Keratinocyte (primary cell): ENCODE results near the gene PRPF4. TPM values are rescaled to one million over a fixed set of nuclear protein-coding genes. Genes with fewer than 3 reads are reported as not detected.

Experiments
- DNase-seq: peaks from one replicate; pipeline ENCODE4 v3.0.0-alpha.2; 2011; ENCODE audit warnings: low read depth, missing footprints, low spot score
- FAIRE-seq: peaks from 2 replicates; lab custom pipeline; 2011; peaks lifted over from hg19 to GRCh38; lab: Jason Lieb, UNC
- H2AFZ ChIP-seq: 2 replicates; pipeline ENCODE4 v1.6.0; 2012; ENCODE audit warnings: low read length, control low read depth, inconsistent platforms; ENCODE audit not compliant: control insufficient read depth
- H3K27ac ChIP-seq: 2 replicates; pipeline ENCODE4 v1.5.1; 2011; ENCODE audit warnings: low read length; ENCODE audit not compliant: control insufficient read depth, insufficient read depth
- H3K27me3 ChIP-seq: 3 replicates; pipeline ENCODE4 v1.6.0; 2011; ENCODE audit warnings: low read length; ENCODE audit not compliant: control insufficient read depth, insufficient read depth; ENCODE audit errors: extremely low read depth
- H3K36me3 ChIP-seq, 2 experiments: 2 replicates in 1 of 2; 3 replicates in 1 of 2; pipeline ENCODE4 v1.5.1; 2011; ENCODE audit warnings: low read length in 2 of 2, mild to moderate bottlenecking in 1 of 2; ENCODE audit not compliant: control insufficient read depth in 2 of 2, insufficient read depth in 2 of 2; ENCODE audit errors: extremely low read depth in 1 of 2
- H3K4me1 ChIP-seq: 3 replicates; pipeline ENCODE4 v1.5.1; 2011; ENCODE audit warnings: low read length; ENCODE audit not compliant: control insufficient read depth, insufficient read depth; ENCODE audit errors: extremely low read depth
- H3K4me2 ChIP-seq: 3 replicates; pipeline ENCODE4 v1.6.0; 2011; ENCODE audit warnings: low read depth, low read length; ENCODE audit not compliant: control insufficient read depth, insufficient read depth; ENCODE audit errors: extremely low read depth
- H3K4me3 ChIP-seq, 3 experiments: fragments of 200-600 bp in 1 of 3; sonication (generic) in 1 of 3; 2 replicates in 2 of 3; 3 replicates in 1 of 3; pipeline ENCODE4 v1.5.1; 2011 to 2016; ENCODE audit warnings: low read length in 3 of 3, mild to moderate bottlenecking in 3 of 3, control low read depth in 2 of 3, inconsistent platforms in 1 of 3, low read depth in 1 of 3, mixed read lengths in 1 of 3, mixed run types in 1 of 3, moderate library complexity in 1 of 3; ENCODE audit not compliant: control insufficient read depth in 2 of 3, insufficient read depth in 2 of 3; ENCODE audit errors: extremely low read depth in 1 of 3
- H3K79me2 ChIP-seq: 2 replicates; pipeline ENCODE4 v1.6.0; 2012; ENCODE audit warnings: low read length; ENCODE audit not compliant: control insufficient read depth, insufficient read depth
- H3K9ac ChIP-seq: 3 replicates; pipeline ENCODE4 v1.6.0; 2011; ENCODE audit warnings: low read length; ENCODE audit not compliant: control insufficient read depth, insufficient read depth; ENCODE audit errors: extremely low read depth
- H3K9me1 ChIP-seq: 3 replicates; pipeline ENCODE4 v1.6.0; 2011; ENCODE audit warnings: low read length; ENCODE audit not compliant: control insufficient read depth, insufficient read depth; ENCODE audit errors: extremely low read depth
- H3K9me3 ChIP-seq: 2 replicates; pipeline ENCODE4 v1.5.1; 2012; ENCODE audit warnings: low read depth, low read length; ENCODE audit not compliant: control insufficient read depth
- H4K20me1 ChIP-seq: 3 replicates; pipeline ENCODE4 v1.6.0; 2011; ENCODE audit warnings: low read length; ENCODE audit not compliant: control insufficient read depth, insufficient read depth; ENCODE audit errors: extremely low read depth
- EZH2 ChIP-seq: IDR thresholded peaks from one replicate; pipeline ENCODE4 v1.6.1; 2012; ENCODE audit warnings: inconsistent platforms, mild to moderate bottlenecking, low read length, moderate library complexity
- dilution Hi-C: fragments of 300-500 bp; cut with MboI; formaldehyde crosslinking; loops from one replicate; pipeline ENCODE4 v1.7.0; 2020; ENCODE audit warnings: low sequenced_read_pairs; ENCODE audit not compliant: extremely low pct_ligation_motif_present
- polyA plus RNA-seq, 5 experiments: library from polyadenylated mRNA; depleted of rRNA in 3 of 5; stranded (reverse) in 3 of 5; stranded (forward) in 1 of 5; unstranded in 1 of 5; fragments of >200 nt; gene quantifications; 1 replicate in 1 of 5; 2 replicates in 3 of 5; 3 replicates in 1 of 5; pipeline versions ENCODE4 v1.2.1 to v1.2.3, GENCODE V29; 2011 to 2012; ENCODE audit warnings: missing spikeins in 2 of 5, low read depth in 1 of 5, low replicate concordance in 1 of 5
- TF ChIP-seq, protein P1 (sequence below), 3 experiments: IDR thresholded peaks in 1 of 3; conservative IDR thresholded peaks in 1 of 3; optimal IDR thresholded peaks in 1 of 3; 2 replicates in 2 of 3; 3 replicates in 1 of 3; pipeline versions ENCODE3 to v1.5.1; 2011; ENCODE audit warnings: low read length in 3 of 3, mild to moderate bottlenecking in 3 of 3, moderate library complexity in 2 of 3, control low read depth in 1 of 3, inconsistent platforms in 1 of 3; ENCODE audit not compliant: insufficient read depth in 2 of 3; ENCODE audit errors: extremely low read depth in 1 of 3

PRPF4 gene
- polyA plus RNA-seq, 1 donor (not counting 4 experiments of a cell fraction or from before 2014, with no cell fraction given) = 28.8 TPM

DNA sequence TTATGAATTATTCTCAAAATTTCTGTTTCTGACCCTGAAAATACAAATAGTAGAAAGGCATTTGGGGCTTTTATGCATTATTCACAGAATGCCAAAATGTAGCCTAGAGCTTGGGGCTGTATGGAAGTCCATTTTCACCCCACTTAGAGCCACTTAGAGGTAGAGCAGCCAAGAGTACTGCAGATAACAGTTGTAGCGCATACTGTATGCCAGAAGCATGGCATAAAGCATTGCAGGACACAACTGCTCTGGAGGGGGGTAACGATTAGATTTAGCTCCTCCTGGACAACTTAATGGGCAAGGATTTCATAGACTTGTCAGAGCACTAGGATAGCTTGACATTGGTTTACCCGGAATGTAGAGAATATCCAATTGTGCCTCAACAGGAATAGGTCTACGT is 38.4 kb upstream of the PRPF4 start:
- no peak overlapping the region for H2AFZ ChIP-seq
- no peaks in the 10 kb centered on the region for H4K20me1 ChIP-seq
- no peaks in the 10 kb centered on the region for H3K36me3 ChIP-seq
- H3K9ac ChIP-seq = no peak overlapping the region
- no peak overlapping the region for H3K4me3 ChIP-seq
- no peaks in the 10 kb centered on the region for H3K9me3 ChIP-seq
- H3K4me2 ChIP-seq = no peak overlapping the region
- dilution Hi-C loops = no loop called here
- no peak for FAIRE-seq
- H3K79me2 ChIP-seq = no peaks in the 10 kb centered on the region
- TF ChIP-seq, protein P1, sequence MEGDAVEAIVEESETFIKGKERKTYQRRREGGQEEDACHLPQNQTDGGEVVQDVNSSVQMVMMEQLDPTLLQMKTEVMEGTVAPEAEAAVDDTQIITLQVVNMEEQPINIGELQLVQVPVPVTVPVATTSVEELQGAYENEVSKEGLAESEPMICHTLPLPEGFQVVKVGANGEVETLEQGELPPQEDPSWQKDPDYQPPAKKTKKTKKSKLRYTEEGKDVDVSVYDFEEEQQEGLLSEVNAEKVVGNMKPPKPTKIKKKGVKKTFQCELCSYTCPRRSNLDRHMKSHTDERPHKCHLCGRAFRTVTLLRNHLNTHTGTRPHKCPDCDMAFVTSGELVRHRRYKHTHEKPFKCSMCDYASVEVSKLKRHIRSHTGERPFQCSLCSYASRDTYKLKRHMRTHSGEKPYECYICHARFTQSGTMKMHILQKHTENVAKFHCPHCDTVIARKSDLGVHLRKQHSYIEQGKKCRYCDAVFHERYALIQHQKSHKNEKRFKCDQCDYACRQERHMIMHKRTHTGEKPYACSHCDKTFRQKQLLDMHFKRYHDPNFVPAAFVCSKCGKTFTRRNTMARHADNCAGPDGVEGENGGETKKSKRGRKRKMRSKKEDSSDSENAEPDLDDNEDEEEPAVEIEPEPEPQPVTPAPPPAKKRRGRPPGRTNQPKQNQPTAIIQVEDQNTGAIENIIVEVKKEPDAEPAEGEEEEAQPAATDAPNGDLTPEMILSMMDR (optimal IDR thresholded peaks at IDR 0.05 in 1 of 3, IDR thresholded peaks at IDR 0.05 in 1 of 3, conservative IDR thresholded peaks at IDR 0.05 in 1 of 3; ENCODE audit: extremely low read depth in 1 of 3, insufficient read depth in 2 of 3, low read length in 3 of 3) = no peak
- TF ChIP-seq EZH2 = no peak
- no peak for DNase-seq
- H3K27ac ChIP-seq = no peak overlapping the region
- H3K4me1 ChIP-seq = no peaks in the 10 kb centered on the region
- H3K9me1 ChIP-seq = no peaks in the 10 kb centered on the region
- H3K27me3 ChIP-seq = no peaks in the 10 kb centered on the region

DNA sequence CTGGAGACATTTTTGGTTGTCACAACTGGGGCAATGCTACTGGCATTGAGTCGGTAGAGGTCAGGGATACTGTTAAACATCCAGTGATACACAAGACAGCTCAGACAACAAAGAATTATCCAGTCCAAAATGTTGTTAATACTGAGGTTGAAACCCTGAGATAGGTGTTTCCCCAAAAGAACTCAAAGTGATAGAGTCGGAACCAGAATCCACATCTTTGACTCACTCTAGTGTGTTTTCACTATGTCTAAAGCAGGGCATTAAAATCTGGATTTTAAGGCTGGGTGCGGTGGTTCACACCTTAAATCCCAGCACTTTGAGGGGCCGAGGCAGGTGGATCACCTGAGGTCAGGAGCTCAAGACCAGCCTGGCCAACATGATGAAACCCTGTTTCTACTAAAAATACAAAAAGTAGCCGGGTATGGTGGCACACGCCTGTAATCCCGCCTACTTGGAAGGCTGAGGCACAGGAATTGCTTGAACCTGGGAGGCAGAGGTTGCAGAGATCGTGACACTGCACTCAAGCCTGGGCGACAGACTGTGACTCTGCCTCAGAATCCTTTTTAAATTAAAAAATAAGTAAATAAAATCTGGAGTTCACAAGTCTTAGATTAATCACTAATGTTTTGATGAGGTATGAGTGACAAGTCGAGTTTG is 37.1 kb upstream of the PRPF4 start:
- dilution Hi-C loops = no loop called here

More for the DNA sequence above, 37.1 kb upstream of the PRPF4 start:
- no peak overlapping the region for H2AFZ ChIP-seq
- no peaks in the 10 kb centered on the region for H3K4me1 ChIP-seq
- no peak overlapping the region for H3K27ac ChIP-seq
- no peaks in the 10 kb centered on the region for H4K20me1 ChIP-seq
- H3K27me3 ChIP-seq = no peaks in the 10 kb centered on the region
- no peak overlapping the region for H3K4me3 ChIP-seq
- no peak overlapping the region for H3K4me2 ChIP-seq
- no peaks in the 10 kb centered on the region for H3K9me3 ChIP-seq
- H3K36me3 ChIP-seq = no peaks in the 10 kb centered on the region
- DNase-seq (no peak), FAIRE-seq (no peak)
- no peaks in the 10 kb centered on the region for H3K9me1 ChIP-seq
- TF ChIP-seq EZH2 = no peak
- TF ChIP-seq, protein P1 (optimal IDR thresholded peaks at IDR 0.05 in 1 of 3, IDR thresholded peaks at IDR 0.05 in 1 of 3, conservative IDR thresholded peaks at IDR 0.05 in 1 of 3; ENCODE audit: extremely low read depth in 1 of 3, insufficient read depth in 2 of 3, low read length in 3 of 3) = no peak
- no peaks in the 10 kb centered on the region for H3K79me2 ChIP-seq
- no peak overlapping the region for H3K9ac ChIP-seq
